Dendritic cell treated with granulocyte-macrophage colony-stimulating factor and Interleukin-4, amounts not matched to agents 40 ng/mL and 50 ng/mL, for 4 days (primary cell): Measurements from ENCODE around the gene HS3ST2.

ENCODE experiments used
- H3K27ac Mint-ChIP-seq: one replicate; pipeline ENCODE4 v1.8.0; 2022; ENCODE audit warnings: mild to moderate bottlenecking, mixed read lengths
- H3K27me3 Mint-ChIP-seq: one replicate; pipeline ENCODE4 v1.8.0; 2022; ENCODE audit warnings: mild to moderate bottlenecking, mixed read lengths
- H3K36me3 Mint-ChIP-seq: one replicate; pipeline ENCODE4 v1.8.0; 2022; ENCODE audit warnings: low read depth, mixed read lengths
- H3K4me1 Mint-ChIP-seq: one replicate; pipeline ENCODE4 v1.8.0; 2022; ENCODE audit warnings: low read depth, mixed read lengths
- H3K4me3 Mint-ChIP-seq: one replicate; pipeline ENCODE4 v1.8.0; 2022; ENCODE audit warnings: mild to moderate bottlenecking, moderate library complexity, mixed read lengths
- H3K9me3 Mint-ChIP-seq: one replicate; pipeline ENCODE4 v1.8.0; 2022; ENCODE audit warnings: mixed read lengths
- intact Hi-C: fragments of 100-400 bp; cut with micrococcal nuclease; formaldehyde crosslinking; loops from one replicate; pipeline ENCODE4 v1.15.0; 2022

HS3ST2 gene

GRCh38 chr16:22813948-22814710, at the start of gene HS3ST2:
Gene HS3ST2, plus strand, starts transcription at chr16:22814162. Its CDS starts 449 bp downstream, at chr16:22814611.
- peak within 1 kb of the TSS; percentile 73 for H3K4me3 Mint-ChIP-seq
- intact Hi-C loops: no loop called here
- no peak within 1 kb of the TSS for H3K27ac Mint-ChIP-seq
- H3K4me1 Mint-ChIP-seq: peaks cover 11% of the 10 kb centered on the region
- H3K36me3 Mint-ChIP-seq: no peaks in the 10 kb centered on the region
- H3K27me3 Mint-ChIP-seq: peaks cover 63% of the 10 kb centered on the region
- H3K9me3 Mint-ChIP-seq: peaks cover 5% of the 10 kb centered on the region

DNA sequence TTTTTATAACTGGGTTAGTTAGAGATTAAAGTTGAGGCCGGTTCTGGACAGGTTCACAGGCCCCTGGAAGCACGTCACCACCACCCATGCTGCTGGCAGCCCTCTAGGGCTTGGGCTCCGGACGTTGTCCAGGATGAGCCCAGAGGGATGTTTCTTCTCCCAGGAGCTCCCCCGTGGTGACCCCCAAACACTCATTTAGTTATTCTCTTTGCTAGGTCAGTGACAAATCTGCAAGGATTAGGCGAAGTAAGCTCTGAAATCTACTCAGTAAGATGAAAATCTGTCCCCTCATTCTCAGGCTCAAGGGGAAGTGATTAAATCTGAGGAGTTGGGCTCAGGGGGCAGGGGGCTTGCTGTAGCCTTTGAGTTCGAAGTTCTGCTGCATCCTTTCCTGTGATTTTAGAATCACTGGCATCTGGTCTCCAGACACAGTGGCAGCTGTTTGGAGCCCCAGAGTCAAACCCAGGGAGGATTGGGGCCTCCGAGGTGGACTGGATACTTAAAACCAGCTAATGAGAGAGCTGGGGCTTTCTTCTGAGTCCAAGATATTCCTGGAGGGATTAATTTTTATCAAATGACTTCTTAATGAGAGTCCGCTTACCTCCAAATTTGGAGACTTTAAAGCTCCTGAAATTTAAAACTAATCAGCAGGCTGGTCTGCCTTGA, 49.2 kb upstream of the HS3ST2 start:
- Mint-ChIP-seq H3K27me3 (peaks cover 19% of the 10 kb centered on the region), H3K36me3 (no peaks in the 10 kb centered on the region), H3K27ac (no peak overlapping the region), H3K4me3 (no peak overlapping the region), H3K9me3 (no peaks in the 10 kb centered on the region), H3K4me1 (no peaks in the 10 kb centered on the region)
- intact Hi-C loops: no loop called here

DNA sequence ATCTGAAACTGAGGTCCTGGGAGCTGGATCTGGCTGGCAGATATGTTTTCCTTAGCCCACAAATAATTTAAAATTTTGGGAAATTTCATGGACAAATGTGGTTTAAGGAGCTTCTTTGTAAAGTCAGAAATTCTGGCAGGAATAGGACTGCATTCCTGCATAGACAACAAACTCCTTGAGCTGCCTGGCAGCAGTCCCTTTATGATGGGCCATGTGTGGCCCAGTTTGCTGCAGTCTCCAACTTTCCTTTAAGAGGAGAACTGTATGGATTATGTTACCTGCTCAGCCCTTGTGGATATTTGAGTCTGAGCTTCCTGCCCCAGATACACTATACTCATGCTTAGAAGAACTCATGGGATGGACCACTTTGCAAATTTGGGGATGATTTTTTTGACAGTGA, 48.5 kb upstream of the HS3ST2 start:
- no peaks in the 10 kb centered on the region for H3K9me3 Mint-ChIP-seq
- intact Hi-C loops: no loop called here
- peaks cover 24% of the 10 kb centered on the region for H3K27me3 Mint-ChIP-seq
- H3K4me1 Mint-ChIP-seq: no peaks in the 10 kb centered on the region
- H3K36me3 Mint-ChIP-seq: no peaks in the 10 kb centered on the region
- no peak overlapping the region for H3K27ac Mint-ChIP-seq
- no peak overlapping the region for H3K4me3 Mint-ChIP-seq

- Mint-ChIP-seq H3K27me3 (peaks cover 29% of the 10 kb centered on the region), H3K9me3 (no peaks in the 10 kb centered on the region), H3K4me3 (no peak overlapping the region), H3K4me1 (no peaks in the 10 kb centered on the region), H3K27ac (no peak overlapping the region), H3K36me3 (no peaks in the 10 kb centered on the region)
- intact Hi-C loops: no loop called here
Measured at GRCh38 chr16:22770866-22771265, 43.1 kb upstream of the HS3ST2 start.

DNA sequence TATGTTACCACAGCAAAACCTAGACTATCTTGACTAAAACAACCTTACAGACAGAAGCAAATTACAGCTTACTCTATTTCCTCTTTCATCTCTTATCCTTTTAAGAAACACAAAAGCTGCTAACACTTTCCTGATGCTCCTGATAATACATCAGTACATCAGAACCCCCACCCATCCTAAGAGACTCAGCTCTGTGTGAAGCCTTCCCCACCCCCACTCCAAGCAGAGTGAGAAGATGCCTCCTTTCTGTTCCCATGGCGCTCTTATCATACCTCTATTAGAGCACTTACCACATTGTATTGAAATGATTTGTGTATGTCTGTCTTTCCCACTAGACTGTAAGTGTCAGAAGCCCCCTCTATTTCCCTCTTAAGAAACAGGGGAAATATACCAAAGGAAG, 42.4 kb upstream of the HS3ST2 start:
- no peaks in the 10 kb centered on the region for H3K9me3 Mint-ChIP-seq
- peaks cover 28% of the 10 kb centered on the region for H3K27me3 Mint-ChIP-seq
- no peak overlapping the region for H3K4me3 Mint-ChIP-seq
- H3K36me3 Mint-ChIP-seq: no peaks in the 10 kb centered on the region
- no peaks in the 10 kb centered on the region for H3K4me1 Mint-ChIP-seq
- no peak overlapping the region for H3K27ac Mint-ChIP-seq
- intact Hi-C loops: no loop called here

DNA sequence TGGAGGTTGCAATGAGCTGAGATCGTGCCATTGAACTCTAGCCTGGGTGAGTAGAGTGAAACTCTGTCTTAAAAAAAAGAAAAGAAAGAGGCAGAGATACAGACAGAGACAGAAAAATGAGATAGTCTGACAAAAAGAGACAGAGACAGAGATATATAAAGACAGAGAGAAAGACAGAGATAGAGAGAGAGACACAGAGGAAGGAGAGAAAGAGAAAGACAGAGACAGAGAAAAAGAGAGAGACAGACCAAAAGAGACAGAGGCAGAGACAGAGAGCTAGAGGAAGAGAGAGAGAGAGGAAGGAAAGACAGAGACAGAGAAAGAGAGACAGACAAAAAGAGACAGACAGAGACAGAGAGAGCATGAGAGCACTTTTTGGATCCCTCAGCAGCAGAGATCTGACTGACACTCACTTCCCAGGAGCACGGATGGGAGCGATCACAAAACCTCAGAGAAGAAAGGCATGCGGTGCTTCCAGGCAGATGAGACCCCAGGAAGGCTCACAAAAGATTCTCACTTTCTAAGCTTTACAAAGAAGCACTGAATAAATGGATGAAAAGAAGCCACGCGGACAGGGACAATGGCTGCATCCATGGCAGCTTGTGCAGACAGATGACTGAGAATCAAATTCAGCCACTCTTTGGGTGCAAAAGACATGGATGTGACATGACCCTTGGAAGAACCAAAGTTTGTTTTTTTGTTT, 38.6 kb upstream of the HS3ST2 start:
- Mint-ChIP-seq H3K9me3 (peaks cover 8% of the 10 kb centered on the region), H3K4me3 (no peak overlapping the region), H3K27ac (no peak overlapping the region), H3K4me1 (no peaks in the 10 kb centered on the region), H3K27me3 (peaks cover 25% of the 10 kb centered on the region), H3K36me3 (no peaks in the 10 kb centered on the region)
- intact Hi-C loops: no loop called here

GRCh38 chr16:22781480-22781879, 32.5 kb upstream of the HS3ST2 start:
- H3K27ac Mint-ChIP-seq: no peak overlapping the region
- no peak overlapping the region for H3K4me3 Mint-ChIP-seq
- peaks cover 33% of the 10 kb centered on the region for H3K4me1 Mint-ChIP-seq
- no peaks in the 10 kb centered on the region for H3K36me3 Mint-ChIP-seq
- H3K27me3 Mint-ChIP-seq: peaks cover 7% of the 10 kb centered on the region
- intact Hi-C loops: no loop called here
- peaks cover 20% of the 10 kb centered on the region for H3K9me3 Mint-ChIP-seq

- intact Hi-C loops: no loop called here
- Mint-ChIP-seq H3K27ac (no peak overlapping the region), H3K27me3 (peaks cover 4% of the 10 kb centered on the region), H3K9me3 (peaks cover 21% of the 10 kb centered on the region), H3K36me3 (no peaks in the 10 kb centered on the region), H3K4me3 (no peak overlapping the region), H3K4me1 (peaks cover 41% of the 10 kb centered on the region)
Measured at GRCh38 chr16:22782314-22782713, 31.6 kb upstream of the HS3ST2 start.

DNA sequence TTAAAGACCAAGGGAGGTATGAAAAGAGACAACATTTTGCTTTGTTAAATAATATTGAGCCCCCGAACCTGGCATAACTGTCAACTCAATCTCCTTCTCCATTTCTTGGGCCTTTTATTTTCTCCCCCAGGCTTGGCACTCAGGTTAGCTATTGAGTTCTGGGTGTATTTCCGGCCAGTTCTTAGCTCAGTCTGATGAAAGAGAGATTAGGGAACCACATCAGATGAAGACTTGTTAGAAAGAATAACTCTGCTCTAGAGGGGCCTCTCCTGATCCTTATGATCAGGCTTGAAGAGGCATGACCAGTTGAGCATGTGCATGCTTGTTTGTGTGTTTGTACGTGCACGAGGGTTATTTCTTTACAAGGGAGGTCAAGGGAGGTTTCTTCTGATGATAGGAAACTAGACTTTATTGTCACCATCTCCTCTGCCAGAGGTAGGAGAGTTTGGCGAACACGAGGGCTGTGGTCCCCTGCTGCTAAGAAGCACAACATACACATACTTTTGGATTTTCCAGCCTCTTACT, 29.2 kb upstream of the HS3ST2 start:
- intact Hi-C loops: no loop called here
- Mint-ChIP-seq H3K4me1 (peaks cover 50% of the 10 kb centered on the region), H3K36me3 (no peaks in the 10 kb centered on the region), H3K27me3 (no peaks in the 10 kb centered on the region), H3K27ac (no peak overlapping the region), H3K9me3 (peaks cover 14% of the 10 kb centered on the region), H3K4me3 (no peak overlapping the region)

DNA sequence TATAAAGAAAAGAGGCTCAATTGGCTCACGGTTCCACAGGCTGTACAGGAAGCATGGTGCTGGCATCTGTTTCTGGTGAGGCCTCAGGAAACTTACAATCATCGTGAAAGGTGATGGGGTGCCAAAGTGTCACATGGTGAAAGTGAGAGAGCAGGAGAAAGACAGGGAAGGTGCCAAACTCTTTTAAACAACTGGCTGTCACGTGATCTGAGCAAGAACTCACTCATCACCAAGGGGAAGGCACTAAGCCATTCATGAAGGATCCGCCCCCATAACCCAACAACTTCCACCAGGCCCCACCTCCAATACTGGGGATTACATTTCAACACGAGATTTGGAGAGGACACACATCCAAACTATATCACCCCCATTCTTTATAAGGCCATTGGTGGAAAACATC, 28.4 kb upstream of the HS3ST2 start:
- Mint-ChIP-seq H3K4me3 (no peak overlapping the region), H3K9me3 (peaks cover 13% of the 10 kb centered on the region), H3K27me3 (no peaks in the 10 kb centered on the region), H3K4me1 (peaks cover 50% of the 10 kb centered on the region), H3K36me3 (no peaks in the 10 kb centered on the region), H3K27ac (no peak overlapping the region)
- intact Hi-C loops: no loop called here

- intact Hi-C loops: no loop called here
- H3K36me3 Mint-ChIP-seq: no peaks in the 10 kb centered on the region
- H3K27me3 Mint-ChIP-seq: no peaks in the 10 kb centered on the region
- H3K4me1 Mint-ChIP-seq: peaks cover 50% of the 10 kb centered on the region
- H3K4me3 Mint-ChIP-seq: no peak overlapping the region
- no peak overlapping the region for H3K27ac Mint-ChIP-seq
- peaks cover 13% of the 10 kb centered on the region for H3K9me3 Mint-ChIP-seq
Measured at GRCh38 chr16:22786284-22786683, 27.7 kb upstream of the HS3ST2 start.

DNA sequence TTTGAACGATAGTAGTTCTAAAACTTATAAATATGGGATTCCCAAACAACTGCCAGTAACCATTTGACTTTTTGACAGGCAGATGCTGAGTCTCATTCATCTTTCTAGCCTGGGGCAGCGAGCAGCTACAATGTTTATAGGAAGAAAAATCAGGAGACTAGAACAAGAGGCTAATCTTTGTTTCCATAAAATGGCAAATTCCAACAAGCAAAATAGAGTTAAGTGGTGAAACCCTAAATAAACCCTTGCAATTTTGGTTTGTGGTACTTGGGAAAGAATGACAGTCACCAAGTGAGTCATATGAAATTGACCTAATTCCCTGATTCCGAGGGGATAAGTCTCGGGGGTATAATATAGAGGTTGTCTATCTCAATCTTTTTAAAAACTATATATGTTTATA, 27.3 kb upstream of the HS3ST2 start:
- no peaks in the 10 kb centered on the region for H3K36me3 Mint-ChIP-seq
- H3K4me1 Mint-ChIP-seq: peaks cover 50% of the 10 kb centered on the region
- H3K27me3 Mint-ChIP-seq: no peaks in the 10 kb centered on the region
- no peak overlapping the region for H3K27ac Mint-ChIP-seq
- intact Hi-C loops: no loop called here
- peaks cover 13% of the 10 kb centered on the region for H3K9me3 Mint-ChIP-seq
- no peak overlapping the region for H3K4me3 Mint-ChIP-seq

DNA sequence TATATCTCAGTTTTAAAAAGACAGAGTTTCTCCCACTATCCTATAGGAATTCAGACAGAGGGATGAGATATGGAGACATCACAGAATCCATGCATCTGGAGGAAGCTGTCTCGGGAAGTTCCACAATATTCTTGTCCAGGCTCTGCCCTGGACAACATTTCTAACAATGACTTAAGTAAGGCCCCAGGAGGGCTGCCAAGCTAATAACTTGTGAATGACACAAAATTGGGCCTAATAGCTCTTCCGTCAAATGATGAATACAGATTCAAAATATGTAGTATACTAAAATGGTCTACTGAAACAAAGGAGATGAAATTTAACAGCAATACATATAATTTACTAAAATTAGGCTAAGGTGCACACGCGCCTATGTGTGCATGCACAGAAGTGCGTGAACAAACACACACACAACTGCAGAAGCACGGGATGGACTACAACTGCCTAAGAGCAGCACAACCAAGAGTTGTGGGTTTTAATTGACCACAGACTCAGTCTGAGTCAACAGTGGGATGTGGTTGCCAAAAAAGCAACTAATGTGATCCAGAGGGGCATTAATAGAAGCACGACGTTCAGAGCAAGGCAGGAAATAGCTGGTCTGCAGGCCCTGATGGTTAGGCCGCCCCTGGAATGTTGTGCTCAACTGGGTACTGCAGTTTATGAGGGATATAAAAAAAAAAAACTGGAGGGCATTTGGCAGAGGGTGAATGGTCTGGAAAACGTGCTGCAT, 26.3 kb upstream of the HS3ST2 start:
- Mint-ChIP-seq H3K27ac (peak overlapping the region; percentile 79), H3K27me3 (no peaks in the 10 kb centered on the region), H3K36me3 (no peaks in the 10 kb centered on the region), H3K9me3 (peaks cover 13% of the 10 kb centered on the region), H3K4me1 (peaks cover 45% of the 10 kb centered on the region), H3K4me3 (no peak overlapping the region)
- intact Hi-C loops: no loop called here

GRCh38 chr16:22788193-22788530, 25.8 kb upstream of the HS3ST2 start:
- no peaks in the 10 kb centered on the region for H3K27me3 Mint-ChIP-seq
- H3K9me3 Mint-ChIP-seq: peaks cover 13% of the 10 kb centered on the region
- H3K4me1 Mint-ChIP-seq: peaks cover 41% of the 10 kb centered on the region
- peak overlapping the region; percentile 79 for H3K27ac Mint-ChIP-seq
- H3K4me3 Mint-ChIP-seq: no peak overlapping the region
- no peaks in the 10 kb centered on the region for H3K36me3 Mint-ChIP-seq
- intact Hi-C loops: no loop called here
